A549 treated with Mapracorat at 1 μM for 4 hours (cell line): Measurements from ENCODE around the gene DRC3. TPM values are rescaled to one million over a fixed set of nuclear protein-coding genes. Genes with fewer than 3 reads are reported as not detected.

Source experiments
- total RNA-seq: library from RNA; stranded (reverse); fragments of 200-300 nt; extraction: Qiagen RNA extraction; gene quantifications from 5 replicates; pipeline ENCODE4 v1.2.3, GENCODE V29; 2022

The DRC3 gene
- total RNA-seq: 1.4 to 3.5 TPM (median 1.9 TPM) in 5 replicates

GRCh38 chr17:17972126-17972951, at the start of gene DRC3, which contains the start of gene TOM1L2:
Gene DRC3, plus strand, starts transcription at chr17:17972862. Its CDS starts 4,737 bp downstream, at chr17:17977599.
Gene TOM1L2, minus strand, starts transcription at chr17:17972400. Its CDS starts 87 bp downstream, at chr17:17972313.

GRCh38 chr17:18038861-18039534, 66.3 kb downstream of the DRC3 start, which contains the start of the genes ATPAF2 and GID4:
Gene ATPAF2, minus strand, starts transcription at chr17:18039168. Its CDS starts 155 bp downstream, at chr17:18039013.
Gene GID4, plus strand, starts transcription at chr17:18039408. Its CDS starts 57 bp downstream, at chr17:18039465.

Other genes starting within 250 kb of the DRC3 start
- 51.3 to 82.2 TPM (median 75.8 TPM) in 5 replicates for gene SREBF1, start 135.9 kb upstream of the DRC3 start, total RNA-seq
- 15.4 to 22.8 TPM (median 21.5 TPM) in 5 replicates for gene TOM1L2, start 462 bp upstream of the DRC3 start, total RNA-seq
- 24.7 to 31.8 TPM (median 29.8 TPM) in 5 replicates for gene ATPAF2, start 66.3 kb downstream of the DRC3 start, total RNA-seq
- gene GID4, start 66.5 kb downstream of the DRC3 start, total RNA-seq: 8.7 to 11.3 TPM (median 10.6 TPM) in 5 replicates
- gene DRG2, start 115.1 kb downstream of the DRC3 start, total RNA-seq: 43.5 to 53.5 TPM (median 51.0 TPM) in 5 replicates
- 0.06 to 0.86 TPM (median 0.75 TPM) in 5 replicates for gene MYO15A, start 135.9 kb downstream of the DRC3 start, total RNA-seq
- gene ALKBH5, start 211.0 kb downstream of the DRC3 start, total RNA-seq: 47.1 to 60.1 TPM (median 49.9 TPM) in 5 replicates